ENCODE measurements around the gene SYNCRIP.
"Not testable (repeated sequence)": the region's sequence is repeated elsewhere in the genome, so short reads cannot be mapped to it uniquely, and the experiment has no call there.

The SYNCRIP gene

GRCh38 chr6:85569323-85569722 lies 73.4 kb downstream of the SYNCRIP start:
- Histone ChIP-seq H3K23ac (ENCODE audit: low read length in 2 of 2) (no peak overlapping the region), H2BK12ac (ENCODE audit: low read length in 2 of 2) (no peak overlapping the region), H3K9ac (ENCODE audit: low read length) (no peak overlapping the region), H3K14ac (ENCODE audit: low read length in 2 of 2) (no peak overlapping the region), H3K9me3 (ENCODE audit: control insufficient read depth, low read length) (no peaks in the 10 kb centered on the region), H3K4ac (ENCODE audit: low read depth in 1 of 2, low read length in 2 of 2) (no peak overlapping the region), H3K36me3 (ENCODE audit: control insufficient read depth in 1 of 2, insufficient read depth in 2 of 2, low read depth in 1 of 2, low read length in 2 of 2) (peaks cover 7 to 48% of the 10 kb centered on the region in 2 experiments), H3K18ac (ENCODE audit: low read depth in 1 of 2, low read length in 2 of 2) (no peak overlapping the region), H3K27ac (ENCODE audit: low read length, poor library complexity, severe bottlenecking) (no peak overlapping the region), H2AK5ac (ENCODE audit: low read length, severe bottlenecking) (no peak overlapping the region), H3K4me3 (ENCODE audit: insufficient read depth in 1 of 2, low read depth in 1 of 2, low read length in 2 of 2) (no peak overlapping the region), H2BK120ac (ENCODE audit: low read depth, low read length) (no peak overlapping the region), H4K91ac (ENCODE audit: low read length) (no peak overlapping the region), H2AFZ (ENCODE audit: low read depth, low read length) (no peak overlapping the region), H3K4me1 (ENCODE audit: control insufficient read depth, insufficient read depth, low read depth, low read length) (no peaks in the 10 kb centered on the region), H2BK15ac (ENCODE audit: low read depth, poor library complexity, severe bottlenecking) (no peak overlapping the region), H3K4me2 (ENCODE audit: low read length, poor library complexity, severe bottlenecking) (no peak overlapping the region), H3K27me3 (ENCODE audit: control insufficient read depth in 1 of 2, insufficient read depth in 1 of 2, low read length in 2 of 2) (no peaks in the 10 kb centered on the region), H3K79me1 (replicated peaks; ENCODE audit: low read length, poor library complexity, severe bottlenecking) (peaks cover 14% of the 10 kb centered on the region), H2BK5ac (ENCODE audit: low read depth, low read length, poor library complexity, severe bottlenecking) (no peak overlapping the region), H4K8ac (ENCODE audit: low read length) (no peak overlapping the region)
- DNase-seq: peak; percentile 39

DNA sequence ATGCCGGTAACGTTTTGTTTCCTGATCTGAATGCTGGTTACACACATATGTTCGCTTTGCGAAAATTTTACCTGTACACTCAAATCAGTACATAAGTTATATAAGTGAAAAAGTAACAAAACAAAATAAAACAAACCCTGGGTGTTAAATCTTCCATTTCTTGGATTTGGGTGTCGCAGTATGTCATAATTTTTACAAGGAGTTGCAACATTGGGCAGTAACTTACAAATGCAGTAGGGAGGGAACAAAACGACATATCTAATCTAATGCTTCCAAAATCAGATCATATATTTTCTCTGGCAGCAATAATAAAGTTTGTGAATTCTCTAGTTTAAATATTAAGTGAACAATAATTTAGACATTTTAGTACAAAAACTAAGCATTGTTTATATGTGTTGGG lies 74.3 kb downstream of the SYNCRIP start:
- Histone ChIP-seq H3K18ac (ENCODE audit: low read depth in 1 of 2, low read length in 2 of 2) (no peak overlapping the region), H2BK120ac (ENCODE audit: low read depth, low read length) (no peak overlapping the region), H3K79me1 (replicated peaks; ENCODE audit: low read length, poor library complexity, severe bottlenecking) (peaks cover 14% of the 10 kb centered on the region), H2BK15ac (ENCODE audit: low read depth, poor library complexity, severe bottlenecking) (no peak overlapping the region), H3K4me3 (ENCODE audit: insufficient read depth in 1 of 2, low read depth in 1 of 2, low read length in 2 of 2) (no peak overlapping the region), H3K27me3 (ENCODE audit: control insufficient read depth in 1 of 2, insufficient read depth in 1 of 2, low read length in 2 of 2) (no peaks in the 10 kb centered on the region), H2BK12ac (ENCODE audit: low read length in 2 of 2) (no peak overlapping the region), H3K4me2 (ENCODE audit: low read length, poor library complexity, severe bottlenecking) (no peak overlapping the region), H3K9ac (ENCODE audit: low read length) (no peak overlapping the region), H3K14ac (ENCODE audit: low read length in 2 of 2) (no peak overlapping the region), H3K27ac (ENCODE audit: low read length, poor library complexity, severe bottlenecking) (no peak overlapping the region), H3K36me3 (ENCODE audit: control insufficient read depth in 1 of 2, insufficient read depth in 2 of 2, low read depth in 1 of 2, low read length in 2 of 2) (peaks cover 7 to 50% of the 10 kb centered on the region in 2 experiments), H2AK5ac (ENCODE audit: low read length, severe bottlenecking) (no peak overlapping the region), H3K4me1 (ENCODE audit: control insufficient read depth, insufficient read depth, low read depth, low read length) (no peaks in the 10 kb centered on the region), H3K4ac (ENCODE audit: low read depth in 1 of 2, low read length in 2 of 2) (no peak overlapping the region), H2BK5ac (ENCODE audit: low read depth, low read length, poor library complexity, severe bottlenecking) (no peak overlapping the region), H3K23ac (ENCODE audit: low read length in 2 of 2) (no peak overlapping the region), H4K8ac (ENCODE audit: low read length) (no peak overlapping the region), H2AFZ (ENCODE audit: low read depth, low read length) (no peak overlapping the region), H3K9me3 (ENCODE audit: control insufficient read depth, low read length) (no peaks in the 10 kb centered on the region), H4K91ac (ENCODE audit: low read length) (no peak overlapping the region)
- WGBS: 100% methylated on average over 2 of the region's 6 CpGs
- DNase-seq: no peak

- H3K9me3 ChIP-seq (ENCODE audit: control insufficient read depth, low read length): no peaks in the 10 kb centered on the region
- H3K4me1 ChIP-seq (ENCODE audit: control insufficient read depth, insufficient read depth, low read depth, low read length): no peaks in the 10 kb centered on the region
- H3K14ac ChIP-seq (ENCODE audit: low read length in 2 of 2): no peak overlapping the region
- H4K8ac ChIP-seq (ENCODE audit: low read length): no peak overlapping the region
- H3K36me3 ChIP-seq (ENCODE audit: control insufficient read depth in 1 of 2, insufficient read depth in 2 of 2, low read depth in 1 of 2, low read length in 2 of 2): peaks cover 7 to 51% of the 10 kb centered on the region in 2 experiments
- no CpG with 5 or more reads among the region's 1 CpG for WGBS
- no peak overlapping the region for H3K4ac ChIP-seq (ENCODE audit: low read depth in 1 of 2, low read length in 2 of 2)
- no peak overlapping the region for H3K27ac ChIP-seq (ENCODE audit: low read length, poor library complexity, severe bottlenecking)
- DNase-seq: no peak
- peak overlapping the region; percentile 34 for H3K9ac ChIP-seq (ENCODE audit: low read length)
- H2BK12ac ChIP-seq (ENCODE audit: low read length in 2 of 2): no peak overlapping the region
- H2AFZ ChIP-seq (ENCODE audit: low read depth, low read length): no peak overlapping the region
- no peak overlapping the region for H4K91ac ChIP-seq (ENCODE audit: low read length)
- H3K27me3 ChIP-seq (ENCODE audit: control insufficient read depth in 1 of 2, insufficient read depth in 1 of 2, low read length in 2 of 2): no peaks in the 10 kb centered on the region
- peak overlapping the region in 1 of 2 experiments; percentile 46 for H3K4me3 ChIP-seq (ENCODE audit: insufficient read depth in 1 of 2, low read depth in 1 of 2, low read length in 2 of 2)
- no peak overlapping the region for H3K18ac ChIP-seq (ENCODE audit: low read depth in 1 of 2, low read length in 2 of 2)
- no peak overlapping the region for H2BK120ac ChIP-seq (ENCODE audit: low read depth, low read length)
- no peak overlapping the region for H3K23ac ChIP-seq (ENCODE audit: low read length in 2 of 2)
- no peak overlapping the region for H2AK5ac ChIP-seq (ENCODE audit: low read length, severe bottlenecking)
- H2BK15ac ChIP-seq (ENCODE audit: low read depth, poor library complexity, severe bottlenecking): no peak overlapping the region
- peaks cover 10% of the 10 kb centered on the region for H3K79me1 ChIP-seq (replicated peaks; ENCODE audit: low read length, poor library complexity, severe bottlenecking)
- H2BK5ac ChIP-seq (ENCODE audit: low read depth, low read length, poor library complexity, severe bottlenecking): no peak overlapping the region
- no peak overlapping the region for H3K4me2 ChIP-seq (ENCODE audit: low read length, poor library complexity, severe bottlenecking)
Measured at GRCh38 chr6:85565736-85566135, 77.0 kb downstream of the SYNCRIP start.

DNA sequence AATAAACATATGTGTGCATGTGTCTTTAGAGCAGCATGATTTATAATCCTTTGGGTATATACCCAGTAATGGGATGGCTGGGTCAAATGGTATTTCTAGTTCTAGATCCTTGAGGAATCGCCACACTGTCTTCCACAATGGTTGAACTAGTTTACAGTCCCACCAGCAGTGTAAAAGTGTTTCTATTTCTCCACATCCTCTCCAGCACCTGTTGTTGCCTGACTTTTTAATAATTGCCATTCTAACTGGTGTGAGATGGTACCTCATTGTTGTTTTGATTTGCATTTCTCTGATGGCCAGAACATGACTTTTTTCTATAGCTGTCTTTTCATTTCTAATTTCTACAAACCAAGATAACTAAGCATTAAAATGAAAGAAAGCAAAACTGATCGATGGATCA lies 78.5 kb downstream of the SYNCRIP start:
- H3K23ac ChIP-seq (ENCODE audit: low read length in 2 of 2); H2AK5ac ChIP-seq (ENCODE audit: low read length, severe bottlenecking); H3K27me3 ChIP-seq (ENCODE audit: control insufficient read depth in 1 of 2, insufficient read depth in 1 of 2, low read length in 2 of 2); H3K14ac ChIP-seq (ENCODE audit: low read length in 2 of 2); DNase-seq; H3K4me3 ChIP-seq (ENCODE audit: insufficient read depth in 1 of 2, low read depth in 1 of 2, low read length in 2 of 2); H2BK12ac ChIP-seq (ENCODE audit: low read length in 2 of 2); H3K9ac ChIP-seq (ENCODE audit: low read length); H2BK120ac ChIP-seq (ENCODE audit: low read depth, low read length); H3K79me1 ChIP-seq (replicated peaks; ENCODE audit: low read length, poor library complexity, severe bottlenecking); H2AFZ ChIP-seq (ENCODE audit: low read depth, low read length); H2BK5ac ChIP-seq (ENCODE audit: low read depth, low read length, poor library complexity, severe bottlenecking); H3K4me2 ChIP-seq (ENCODE audit: low read length, poor library complexity, severe bottlenecking); H3K18ac ChIP-seq (ENCODE audit: low read depth in 1 of 2, low read length in 2 of 2); H4K8ac ChIP-seq (ENCODE audit: low read length); H3K9me3 ChIP-seq (ENCODE audit: control insufficient read depth, low read length); H3K4me1 ChIP-seq (ENCODE audit: control insufficient read depth, insufficient read depth, low read depth, low read length); H3K27ac ChIP-seq (ENCODE audit: low read length, poor library complexity, severe bottlenecking); H4K91ac ChIP-seq (ENCODE audit: low read length); H3K4ac ChIP-seq (ENCODE audit: low read depth in 1 of 2, low read length in 2 of 2); H2BK15ac ChIP-seq (ENCODE audit: low read depth, poor library complexity, severe bottlenecking): not testable (repeated sequence)
- 100% methylated on average over 1 of the region's 2 CpGs for WGBS
- peaks cover 7 to 55% of the 10 kb centered on the region in 2 experiments for H3K36me3 ChIP-seq (ENCODE audit: control insufficient read depth in 1 of 2, insufficient read depth in 2 of 2, low read depth in 1 of 2, low read length in 2 of 2)
